ENCODE measurements around the gene TBRG4. TPM values are rescaled to one million over a fixed set of nuclear protein-coding genes. Genes with fewer than 3 reads are reported as not detected.

Gene TBRG4
- total RNA-seq, 1 experiment from 2014 or later: 107 TPM

- Histone ChIP-seq H3F3A (ENCODE audit: low read length, unreplicated experiment) (no peaks in the 10 kb centered on the region), H4K20me1 (ENCODE audit: low read length) (no peaks in the 10 kb centered on the region), H3K4me2 (ENCODE audit: low read length) (no peak overlapping the region), H3K9me3 (ENCODE audit: low read length) (no peaks in the 10 kb centered on the region), H3K27me3 (ENCODE audit: low read length) (no peaks in the 10 kb centered on the region), H3K9ac (ENCODE audit: low read length) (no peak overlapping the region), H3K9me2 (replicated peaks; ENCODE audit: low read length) (no peaks in the 10 kb centered on the region), H2AFZ (ENCODE audit: low read length) (no peak overlapping the region), H3K27ac (ENCODE audit: low read length) (no peak overlapping the region), H3K4me3 (ENCODE audit: low read length) (no peak overlapping the region), H3K4me1 (ENCODE audit: insufficient read depth, low read length) (peaks cover 5% of the 10 kb centered on the region), H3K36me3 (ENCODE audit: low read depth, low read length) (no peaks in the 10 kb centered on the region; the same call in 1 of the 2 replicates), H3K79me2 (ENCODE audit: low read length) (no peaks in the 10 kb centered on the region)
- TF ChIP-seq CTCF (conservative IDR thresholded peaks at IDR 0.05; ENCODE audit: low read depth, low read length) (no peak), EZH2phosphoT487 (IDR thresholded peaks at IDR 0.05; ENCODE audit: borderline replicate concordance, low read length) (no peak), EZH2 (IDR thresholded peaks at IDR 0.05; ENCODE audit: low read length, unreplicated experiment) (no peak)
- no TSS peak for BruUV-seq (replicated peaks)
- ChIA-PET POLR2A (ENCODE audit: unreplicated experiment) (no interaction called here), CTCF (no interaction called here)
- intact Hi-C loops (cut with micrococcal nuclease): no loop called here
- ATAC-seq (no peak), DNase-seq (no peak)
Observed at GRCh38 chr7:45078125-45078681, 33.3 kb downstream of the TBRG4 start.

DNA sequence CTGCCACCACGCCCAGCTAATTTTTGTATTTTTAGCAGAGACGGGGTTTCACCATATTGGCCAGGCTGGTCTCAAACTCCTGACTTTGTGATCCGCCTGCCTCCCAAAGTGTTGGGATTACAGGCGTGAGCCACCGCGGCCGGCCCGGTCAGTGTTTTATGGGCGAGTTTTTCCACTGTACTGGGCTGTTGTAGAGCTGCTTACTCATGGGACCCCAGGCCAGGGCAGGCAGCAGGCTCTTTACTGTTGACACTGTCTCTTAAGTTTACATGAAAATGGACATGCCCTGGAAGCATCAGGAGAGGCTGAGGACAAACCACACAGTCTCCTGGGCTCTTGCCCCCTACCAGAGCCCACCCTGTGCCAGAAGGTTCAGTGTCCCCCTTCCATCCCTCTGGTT, 33.9 kb downstream of the TBRG4 start:
- H3K27ac ChIP-seq (ENCODE audit: low read length): no peak overlapping the region
- ATAC-seq (no peak), DNase-seq (no peak)
- H3K36me3 ChIP-seq (ENCODE audit: low read depth, low read length): no peaks in the 10 kb centered on the region; the same call in 1 of the 2 replicates
- no peak overlapping the region for H3K4me2 ChIP-seq (ENCODE audit: low read length)
- no peaks in the 10 kb centered on the region for H3K9me3 ChIP-seq (ENCODE audit: low read length)
- ChIA-PET CTCF (no interaction called here), POLR2A (ENCODE audit: unreplicated experiment) (no interaction called here)
- H4K20me1 ChIP-seq (ENCODE audit: low read length): no peaks in the 10 kb centered on the region
- intact Hi-C loops (cut with micrococcal nuclease): no loop called here
- no peaks in the 10 kb centered on the region for H3K4me1 ChIP-seq (ENCODE audit: insufficient read depth, low read length)
- H3K79me2 ChIP-seq (ENCODE audit: low read length): no peaks in the 10 kb centered on the region
- no peaks in the 10 kb centered on the region for H3K9me2 ChIP-seq (replicated peaks; ENCODE audit: low read length)
- BruUV-seq (replicated peaks): no TSS peak
- H2AFZ ChIP-seq (ENCODE audit: low read length): no peak overlapping the region
- H3K27me3 ChIP-seq (ENCODE audit: low read length): no peaks in the 10 kb centered on the region
- TF ChIP-seq EZH2 (IDR thresholded peaks at IDR 0.05; ENCODE audit: low read length, unreplicated experiment) (no peak), EZH2phosphoT487 (IDR thresholded peaks at IDR 0.05; ENCODE audit: borderline replicate concordance, low read length) (no peak), CTCF (conservative IDR thresholded peaks at IDR 0.05; ENCODE audit: low read depth, low read length) (no peak)
- H3K9ac ChIP-seq (ENCODE audit: low read length): no peak overlapping the region
- no peak overlapping the region for H3K4me3 ChIP-seq (ENCODE audit: low read length)
- no peaks in the 10 kb centered on the region for H3F3A ChIP-seq (ENCODE audit: low read length, unreplicated experiment)

DNA sequence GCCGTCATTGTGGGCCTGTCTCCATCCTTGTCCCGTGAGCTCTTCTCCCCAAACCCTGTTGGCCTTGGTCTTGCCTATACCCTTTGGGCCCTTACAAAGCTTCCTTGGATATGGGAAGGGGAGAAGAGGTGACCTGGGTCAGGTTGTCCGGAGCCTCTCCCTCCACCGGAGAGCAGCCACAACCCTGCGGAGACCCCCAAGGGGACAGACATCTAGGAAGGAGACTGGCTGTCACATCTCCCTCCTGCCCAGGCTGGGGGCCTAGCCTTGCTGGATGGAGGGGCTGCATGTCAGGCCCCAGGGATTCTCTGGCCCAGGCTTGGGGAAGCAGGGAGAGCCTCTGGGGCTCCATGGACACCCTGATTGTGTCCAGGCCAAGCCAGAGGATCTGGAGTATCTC, 34.6 kb downstream of the TBRG4 start:
- DNase-seq: no peak
- no peaks in the 10 kb centered on the region for H3K9me2 ChIP-seq (replicated peaks; ENCODE audit: low read length)
- CTCF ChIA-PET: no interaction called here

More for the DNA sequence above, 34.6 kb downstream of the TBRG4 start:
- Histone ChIP-seq H3K36me3 (ENCODE audit: low read depth, low read length) (no peaks in the 10 kb centered on the region; the same call in 1 of the 2 replicates), H3F3A (ENCODE audit: low read length, unreplicated experiment) (no peaks in the 10 kb centered on the region), H3K4me3 (ENCODE audit: low read length) (no peak overlapping the region), H3K4me2 (ENCODE audit: low read length) (no peak overlapping the region), H3K4me1 (ENCODE audit: insufficient read depth, low read length) (no peaks in the 10 kb centered on the region), H4K20me1 (ENCODE audit: low read length) (no peaks in the 10 kb centered on the region), H3K9ac (ENCODE audit: low read length) (no peak overlapping the region), H3K9me3 (ENCODE audit: low read length) (no peaks in the 10 kb centered on the region), H3K27ac (ENCODE audit: low read length) (no peak overlapping the region), H3K27me3 (ENCODE audit: low read length) (no peaks in the 10 kb centered on the region), H2AFZ (ENCODE audit: low read length) (no peak overlapping the region), H3K79me2 (ENCODE audit: low read length) (no peaks in the 10 kb centered on the region)
- TF ChIP-seq CTCF (conservative IDR thresholded peaks at IDR 0.05; ENCODE audit: low read depth, low read length) (no peak), EZH2 (IDR thresholded peaks at IDR 0.05; ENCODE audit: low read length, unreplicated experiment) (no peak), EZH2phosphoT487 (IDR thresholded peaks at IDR 0.05; ENCODE audit: borderline replicate concordance, low read length) (no peak)
- POLR2A ChIA-PET (ENCODE audit: unreplicated experiment): no interaction called here
- intact Hi-C loops (cut with micrococcal nuclease): no loop called here
- BruUV-seq (replicated peaks): no TSS peak
- ATAC-seq: no peak
